HEK293 (cell line): ENCODE measurements around the gene FDCSP.

Experiments
- ZNF10 ChIP-seq: fragments of 450-650 bp; formaldehyde crosslinking; IDR thresholded peaks from 2 replicates; pipeline ENCODE4 v1.5.1; 2017; ENCODE audit warnings: missing biosample characterization, missing genetic modification characterization
- ZNF138 ChIP-seq: fragments of 450-650 bp; formaldehyde crosslinking; IDR thresholded peaks from 2 replicates; pipeline ENCODE4 v1.5.1; 2016; ENCODE audit warnings: missing biosample characterization, missing genetic modification characterization, borderline replicate concordance
- ZNF37A ChIP-seq: fragments of 450-650 bp; IDR thresholded peaks from 2 replicates; pipeline ENCODE4 v1.5.1; 2018; ENCODE audit warnings: missing biosample characterization, missing genetic modification characterization

GRCh38 chr4:70225824-70226223, at the start of gene FDCSP:
- TF ChIP-seq ZNF37A (tag by site-specific recombination) (no peak), ZNF10 (tag by site-specific recombination) (no peak), ZNF138 (tag by site-specific recombination) (no peak)
